HFFc6 (cell line): ENCODE results near the gene FOXN1. TPM values are rescaled to one million over a fixed set of nuclear protein-coding genes. Genes with fewer than 3 reads are reported as not detected.

ENCODE experiments used
- DNase-seq: peaks from one replicate; pipeline ENCODE4 v3.0.0-alpha.2; 2018
- H3K27ac Mint-ChIP-seq: 2 replicates; pipeline ENCODE4 v1.8.0; 2020; ENCODE audit warnings: mild to moderate bottlenecking, mixed read lengths
- H3K27me3 Mint-ChIP-seq: 2 replicates; pipeline ENCODE4 v1.8.0; 2021; ENCODE audit warnings: mild to moderate bottlenecking, moderate library complexity, mixed read lengths; ENCODE audit not compliant: insufficient read depth
- H3K36me3 Mint-ChIP-seq: 2 replicates; pipeline ENCODE4 v1.8.0; 2021; ENCODE audit warnings: low read depth, mixed read lengths
- H3K4me1 Mint-ChIP-seq: 2 replicates; pipeline ENCODE4 v1.8.0; 2020; ENCODE audit warnings: low read depth, mixed read lengths
- H3K4me3 Mint-ChIP-seq: 2 replicates; pipeline ENCODE4 v1.8.0; 2020; ENCODE audit warnings: mild to moderate bottlenecking, moderate library complexity, mixed read lengths
- H3K9me3 Mint-ChIP-seq: 2 replicates; pipeline ENCODE4 v1.8.0; 2020; ENCODE audit warnings: mild to moderate bottlenecking, mixed read lengths
- total RNA-seq, 6 experiments: library from RNA; stranded (reverse); fragmentation: NEBNext Ultra II Directional; extraction: Animal tissue kit (Norgen Biotek cat#: 25700); gene quantifications; 2 replicates in 1 of 6; 3 replicates in 5 of 6; pipeline ENCODE4 v1.2.3, GENCODE V29; 2021
- TF ChIP-seq, protein P1 (sequence below): fragments of 200-600 bp; sonication (generic); IDR thresholded peaks from 2 replicates; pipeline ENCODE4 v1.5.0; 2021; ENCODE audit warnings: antibody characterized with exemption, mild to moderate bottlenecking

Gene FOXN1
- total RNA-seq, 6 experiments from 2014 or later = not detected

GRCh38 chr17:28499684-28500357 is 6.3 kb upstream of the FOXN1 start:
- Mint-ChIP-seq H3K4me3 (no peak overlapping the region), H3K27ac (no peak overlapping the region), H3K4me1 (no peaks in the 10 kb centered on the region), H3K36me3 (no peaks in the 10 kb centered on the region), H3K9me3 (no peaks in the 10 kb centered on the region), H3K27me3 (peaks cover 38% of the 10 kb centered on the region)
- TF ChIP-seq, protein P1, sequence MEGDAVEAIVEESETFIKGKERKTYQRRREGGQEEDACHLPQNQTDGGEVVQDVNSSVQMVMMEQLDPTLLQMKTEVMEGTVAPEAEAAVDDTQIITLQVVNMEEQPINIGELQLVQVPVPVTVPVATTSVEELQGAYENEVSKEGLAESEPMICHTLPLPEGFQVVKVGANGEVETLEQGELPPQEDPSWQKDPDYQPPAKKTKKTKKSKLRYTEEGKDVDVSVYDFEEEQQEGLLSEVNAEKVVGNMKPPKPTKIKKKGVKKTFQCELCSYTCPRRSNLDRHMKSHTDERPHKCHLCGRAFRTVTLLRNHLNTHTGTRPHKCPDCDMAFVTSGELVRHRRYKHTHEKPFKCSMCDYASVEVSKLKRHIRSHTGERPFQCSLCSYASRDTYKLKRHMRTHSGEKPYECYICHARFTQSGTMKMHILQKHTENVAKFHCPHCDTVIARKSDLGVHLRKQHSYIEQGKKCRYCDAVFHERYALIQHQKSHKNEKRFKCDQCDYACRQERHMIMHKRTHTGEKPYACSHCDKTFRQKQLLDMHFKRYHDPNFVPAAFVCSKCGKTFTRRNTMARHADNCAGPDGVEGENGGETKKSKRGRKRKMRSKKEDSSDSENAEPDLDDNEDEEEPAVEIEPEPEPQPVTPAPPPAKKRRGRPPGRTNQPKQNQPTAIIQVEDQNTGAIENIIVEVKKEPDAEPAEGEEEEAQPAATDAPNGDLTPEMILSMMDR = no peak
- no peak for DNase-seq

DNA sequence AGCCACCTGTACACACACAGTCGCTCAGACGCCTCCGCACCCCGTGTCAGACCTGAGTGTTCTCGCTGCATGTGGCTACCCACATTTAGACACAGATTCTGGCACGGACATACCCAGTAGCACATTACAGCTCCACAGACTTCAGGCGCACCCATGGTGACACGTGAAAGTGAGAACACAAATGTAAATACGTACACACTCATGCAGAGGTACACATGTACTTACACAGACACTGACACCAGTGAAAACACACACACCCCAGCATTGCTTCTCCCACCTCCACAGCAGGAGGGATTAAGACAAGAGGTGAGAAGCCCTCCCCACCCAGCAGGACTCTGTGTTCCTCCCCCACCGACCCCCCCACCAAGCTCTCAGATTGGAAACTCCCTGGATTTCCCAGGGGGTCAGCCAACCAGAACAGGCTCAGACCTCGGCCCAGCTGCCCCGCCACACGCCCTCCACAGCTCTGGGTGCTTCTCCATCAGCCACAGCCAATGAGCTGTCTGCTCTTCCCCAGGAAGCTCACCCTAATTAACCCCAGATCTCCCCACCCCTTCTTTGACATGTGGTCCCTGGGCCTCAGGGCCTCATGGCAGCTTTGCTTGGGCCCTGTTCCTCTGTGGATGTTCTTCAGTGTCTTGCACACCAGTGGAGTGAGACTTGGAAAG is 5.3 kb upstream of the FOXN1 start:
- TF ChIP-seq, protein P1 = no peak
- H3K27me3 Mint-ChIP-seq = peaks cover 38% of the 10 kb centered on the region
- H3K36me3 Mint-ChIP-seq = no peaks in the 10 kb centered on the region
- H3K4me3 Mint-ChIP-seq = no peak overlapping the region
- no peak overlapping the region for H3K27ac Mint-ChIP-seq
- no peaks in the 10 kb centered on the region for H3K4me1 Mint-ChIP-seq
- no peaks in the 10 kb centered on the region for H3K9me3 Mint-ChIP-seq
- DNase-seq = no peak

DNA sequence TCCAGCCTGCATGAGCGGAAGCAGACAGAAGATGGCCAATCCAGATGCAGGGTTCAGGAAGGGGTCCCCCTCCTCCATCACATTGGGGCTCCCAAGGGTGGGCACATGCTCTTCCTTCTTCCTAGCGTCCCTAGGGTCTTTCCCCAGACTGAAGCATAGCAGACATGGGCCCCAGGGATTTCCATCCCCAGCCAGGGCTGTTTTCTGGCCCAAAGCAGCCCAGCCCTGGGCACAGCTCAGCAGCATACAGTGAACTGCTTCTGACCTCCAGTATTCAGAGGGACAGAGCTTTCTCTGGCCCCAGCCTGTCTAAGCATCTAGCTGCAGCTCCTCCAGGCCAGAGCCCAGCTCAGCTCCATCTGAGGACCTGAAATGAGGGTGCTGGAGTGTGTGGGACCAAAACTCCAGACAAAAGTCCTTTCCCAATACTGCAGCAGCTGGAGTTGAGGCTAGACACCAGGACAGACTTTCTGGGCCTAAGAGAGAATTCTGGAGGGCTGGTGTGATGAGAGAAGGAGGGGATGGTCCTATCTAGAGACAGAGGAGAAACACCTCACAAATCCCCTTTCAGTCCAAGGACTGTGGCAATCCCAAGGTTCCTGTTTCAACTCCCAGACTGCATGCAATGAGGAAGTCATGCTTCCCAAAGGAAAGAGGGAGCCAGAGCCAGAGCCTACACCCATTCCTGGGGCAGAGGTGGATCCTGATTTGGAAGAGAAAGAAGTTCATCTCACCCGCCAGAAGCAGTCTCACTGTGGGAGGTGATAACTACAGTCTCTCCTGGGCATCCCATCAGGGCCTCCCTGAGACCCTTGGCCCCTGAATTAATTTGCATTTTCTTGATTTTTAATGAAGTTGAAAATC is 4.5 kb upstream of the FOXN1 start:
- H3K9me3 Mint-ChIP-seq = no peaks in the 10 kb centered on the region
- no peak overlapping the region for H3K27ac Mint-ChIP-seq
- no peak overlapping the region for H3K4me3 Mint-ChIP-seq
- TF ChIP-seq, protein P1 = no peak
- H3K27me3 Mint-ChIP-seq = peaks cover 37% of the 10 kb centered on the region
- no peaks in the 10 kb centered on the region for H3K36me3 Mint-ChIP-seq
- no peaks in the 10 kb centered on the region for H3K4me1 Mint-ChIP-seq
- DNase-seq = no peak

- peaks cover 40% of the 10 kb centered on the region for H3K27me3 Mint-ChIP-seq
- no peak overlapping the region for H3K27ac Mint-ChIP-seq
- no peaks in the 10 kb centered on the region for H3K4me1 Mint-ChIP-seq
- no peaks in the 10 kb centered on the region for H3K9me3 Mint-ChIP-seq
- TF ChIP-seq, protein P1 = no peak
- H3K36me3 Mint-ChIP-seq = no peaks in the 10 kb centered on the region
- H3K4me3 Mint-ChIP-seq = no peak overlapping the region
- DNase-seq = no peak
Measured at GRCh38 chr17:28503420-28503819, 2.7 kb upstream of the FOXN1 start.

- H3K4me3 Mint-ChIP-seq = no peak overlapping the region
- peaks cover 42% of the 10 kb centered on the region for H3K27me3 Mint-ChIP-seq
- TF ChIP-seq, protein P1 = no peak
- DNase-seq = no peak
- H3K27ac Mint-ChIP-seq = no peak overlapping the region
- H3K9me3 Mint-ChIP-seq = no peaks in the 10 kb centered on the region
- no peaks in the 10 kb centered on the region for H3K36me3 Mint-ChIP-seq
- no peaks in the 10 kb centered on the region for H3K4me1 Mint-ChIP-seq
Measured at GRCh38 chr17:28506763-28507487, 777 bp downstream of the FOXN1 start.
